Smooth muscle cell (in vitro differentiated cells): ENCODE measurements around the gene DAND5. TPM values are rescaled to one million over a fixed set of nuclear protein-coding genes. Genes with fewer than 3 reads are reported as not detected.

Experiments used
- DNase-seq: peaks from one replicate; lab custom pipeline; 2025; ENCODE audit not compliant: unreplicated experiment; lab: John Stamatoyannopoulos, UW
- H2AFZ ChIP-seq: fragments of 200-600 bp; sonication (generic); 2 replicates; pipeline ENCODE4 v1.6.0; 2016; ENCODE audit warnings: antibody characterized with exemption, low read depth, mild to moderate bottlenecking
- H3F3A ChIP-seq: fragments of 200-600 bp; sonication (generic); 2 replicates; pipeline ENCODE4 v1.6.0; 2017; ENCODE audit warnings: antibody characterized with exemption, low read depth
- H3K27ac ChIP-seq: fragments of 200-600 bp; sonication (generic); 2 replicates; pipeline ENCODE4 v1.5.1; 2016; ENCODE audit warnings: low read depth, mild to moderate bottlenecking
- H3K27me3 ChIP-seq: fragments of 200-600 bp; sonication (generic); 2 replicates; pipeline ENCODE4 v1.6.1; 2016; ENCODE audit warnings: low read depth, mild to moderate bottlenecking
- H3K36me3 ChIP-seq: fragments of 200-600 bp; sonication (generic); 2 replicates; pipeline ENCODE4 v1.5.1; 2016; ENCODE audit warnings: low read depth
- H3K4me1 ChIP-seq: fragments of 200-600 bp; sonication (generic); 2 replicates; pipeline ENCODE4 v1.5.1; 2016; ENCODE audit warnings: low read depth
- H3K4me2 ChIP-seq: fragments of 200-600 bp; sonication (generic); 2 replicates; pipeline ENCODE4 v1.6.0; 2016; ENCODE audit warnings: mild to moderate bottlenecking
- H3K4me3 ChIP-seq: fragments of 200-600 bp; sonication (generic); 2 replicates; pipeline ENCODE4 v1.5.1; 2016; ENCODE audit warnings: mild to moderate bottlenecking
- H3K79me2 ChIP-seq: fragments of 200-600 bp; sonication (generic); 2 replicates; pipeline ENCODE4 v1.6.0; 2016; ENCODE audit warnings: low read depth, mild to moderate bottlenecking
- H3K9ac ChIP-seq: fragments of 200-600 bp; sonication (generic); 2 replicates; pipeline ENCODE4 v1.6.0; 2016; ENCODE audit warnings: low read depth
- H3K9me3 ChIP-seq: fragments of 200-600 bp; sonication (generic); replicated peaks from 2 replicates; pipeline ENCODE4 v1.5.1; 2016; ENCODE audit warnings: low read depth
- H4K20me1 ChIP-seq: fragments of 200-600 bp; sonication (generic); 2 replicates; pipeline ENCODE4 v1.6.0; 2016; ENCODE audit warnings: low read depth
- CTCF ChIP-seq: fragments of 200-600 bp; sonication (generic); IDR thresholded peaks from 2 replicates; pipeline ENCODE4 v1.5.1; 2017; ENCODE audit warnings: borderline replicate concordance, mild to moderate bottlenecking, antibody characterized with exemption; ENCODE audit not compliant: insufficient read depth, poor library complexity, severe bottlenecking
- WGBS: methylation state at CpG from one replicate; pipeline ENCODE4 v1.1.7; 2016; ENCODE audit warnings: low lambda C conversion rate; 5-methylcytosine and 5-hydroxymethylcytosine counted together
- polyA plus RNA-seq: library from polyadenylated mRNA; unstranded; fragments of >200 nt; fragmentation: Nextera tagmentation; extraction: Ambion mirVana; gene quantifications from 2 replicates; pipeline ENCODE4 v1.2.1, GENCODE V29; 2016
- total RNA-seq: library from RNA; depleted of rRNA; stranded (reverse); fragments of >200 nt; gene quantifications from 2 replicates; pipeline ENCODE4 v1.2.3, GENCODE V29; 2014

The DAND5 gene
- total and polyA plus RNA-seq, 2 experiments from 2014 or later: not detected

- Histone ChIP-seq H3K79me2 (peaks cover 30% of the 10 kb centered on the region), H3K4me2 (peak overlapping the region; percentile 96), H2AFZ (no peak overlapping the region), H3F3A (peaks cover 26% of the 10 kb centered on the region), H3K4me1 (peaks cover 13% of the 10 kb centered on the region), H3K27me3 (no peaks in the 10 kb centered on the region), H3K9me3 (no peaks in the 10 kb centered on the region), H3K27ac (peak overlapping the region; percentile 97), H3K4me3 (peak overlapping the region; percentile 85), H4K20me1 (peaks cover 50% of the 10 kb centered on the region), H3K9ac (peak overlapping the region; percentile 97), H3K36me3 (no peaks in the 10 kb centered on the region)
- TF ChIP-seq CTCF: no peak
- no peak for DNase-seq
- WGBS: 51% methylated on average over 14 of the region's 14 CpGs
These were observed 22.5 kb upstream of the DAND5 start for GRCh38 chr19:12946731-12947496.

- H3F3A ChIP-seq: peaks cover 30% of the 10 kb centered on the region
- H3K27ac ChIP-seq: no peak overlapping the region
- no peaks in the 10 kb centered on the region for H3K27me3 ChIP-seq
- H2AFZ ChIP-seq: no peak overlapping the region
- WGBS: 97% methylated on average over 27 of the region's 28 CpGs
- no peak overlapping the region for H3K4me3 ChIP-seq
- peaks cover 39% of the 10 kb centered on the region for H4K20me1 ChIP-seq
- TF ChIP-seq CTCF: no peak
- no peaks in the 10 kb centered on the region for H3K9me3 ChIP-seq
- peak overlapping the region; percentile 96 for H3K4me2 ChIP-seq
- H3K79me2 ChIP-seq: peaks cover 26% of the 10 kb centered on the region
- DNase-seq: no peak
- peaks cover 13% of the 10 kb centered on the region for H3K4me1 ChIP-seq
- H3K36me3 ChIP-seq: no peaks in the 10 kb centered on the region
- no peak overlapping the region for H3K9ac ChIP-seq
These were observed 21.4 kb upstream of the DAND5 start for GRCh38 chr19:12947702-12948611.

GRCh38 chr19:12948612-12949362 is 20.6 kb upstream of the DAND5 start:
- Histone ChIP-seq H4K20me1 (peaks cover 36% of the 10 kb centered on the region), H3K9me3 (no peaks in the 10 kb centered on the region), H3K79me2 (peaks cover 26% of the 10 kb centered on the region), H3K27me3 (no peaks in the 10 kb centered on the region), H3K36me3 (no peaks in the 10 kb centered on the region), H3K9ac (no peak overlapping the region), H3F3A (peaks cover 22% of the 10 kb centered on the region), H3K4me1 (peaks cover 13% of the 10 kb centered on the region), H3K4me3 (no peak overlapping the region), H2AFZ (no peak overlapping the region), H3K27ac (no peak overlapping the region), H3K4me2 (no peak overlapping the region)
- DNase-seq: no peak
- TF ChIP-seq CTCF: no peak
- 98% methylated on average over 28 of the region's 30 CpGs for WGBS
